ENCODE data around the gene GLRA1. TPM values are rescaled to one million over a fixed set of nuclear protein-coding genes. Genes with fewer than 3 reads are reported as not detected.

Gene GLRA1
- total RNA-seq, 1 experiment from 2014 or later: not detected

- no peaks in the 10 kb centered on the region for H3K79me2 ChIP-seq (ENCODE audit: insufficient read depth, low read length)
- no peak overlapping the region for H3K4me2 ChIP-seq (ENCODE audit: low read length)
- no peaks in the 10 kb centered on the region for H3K4me1 ChIP-seq (ENCODE audit: control insufficient read depth in 1 of 2, insufficient read depth in 2 of 2, low read length in 2 of 2)
- no peak overlapping the region for H3K4me3 ChIP-seq (replicated peaks in 1 of 2; ENCODE audit: low read depth in 1 of 2, low read length in 2 of 2)
- ATAC-seq: no peak
- DNase-seq (ENCODE audit: low read depth, low spot score): no peak
- ChIA-PET POLR2A (no interaction called here), CTCF (no interaction called here), RAD21 (ENCODE audit: low non-redundant PET in 1 of 2, low total read pairs in 2 of 2, uncharacterized antibody in 2 of 2, unreplicated experiment in 2 of 2) (no interaction called here)
- no peaks in the 10 kb centered on the region for H3K36me3 ChIP-seq (ENCODE audit: control insufficient read depth in 1 of 2, insufficient read depth in 2 of 2, low read length in 2 of 2)
- H3K27ac ChIP-seq (ENCODE audit: low read depth, low read length): no peak overlapping the region
- no peaks in the 10 kb centered on the region for H3K9me2 ChIP-seq (ENCODE audit: insufficient read depth)
- peaks cover 0 to 5% of the 10 kb centered on the region in 2 experiments; a peak in 1 of 4 replicates for H3K9me3 ChIP-seq (ENCODE audit: control insufficient read depth in 1 of 2, insufficient read depth in 1 of 2, low read depth in 1 of 2, low read length in 2 of 2)
- BruUV-seq (replicated peaks): no TSS peak
- no peak overlapping the region for H3K9ac ChIP-seq (ENCODE audit: low read length)
- intact Hi-C loops (cut with micrococcal nuclease): no loop called here
- no peaks in the 10 kb centered on the region for H4K20me1 ChIP-seq (ENCODE audit: insufficient read depth)
- no peak overlapping the region for H2AFZ ChIP-seq (ENCODE audit: low read depth, low read length, poor library complexity, severe bottlenecking)
- no peak for TF ChIP-seq JUND (IDR thresholded peaks at IDR 0.05)
- TF ChIP-seq CBX3 (IDR thresholded peaks at IDR 0.05; ENCODE audit: low read depth): no peak
- TF ChIP-seq RAD21 (IDR thresholded peaks at IDR 0.05; ENCODE audit: low read depth): no peak
- TF ChIP-seq CTCF (IDR thresholded peaks at IDR 0.05 in 2 of 3, conservative IDR thresholded peaks at IDR 0.05 in 1 of 3; ENCODE audit: borderline replicate concordance in 1 of 3, insufficient read depth in 1 of 3, low read depth in 2 of 3, low read length in 2 of 3): no peak
- no peak for TF ChIP-seq POLR2AphosphoS5 (IDR thresholded peaks at IDR 0.05; ENCODE audit: low read depth, low read length)
- TF ChIP-seq EGR1 (IDR thresholded peaks at IDR 0.05; ENCODE audit: low read depth): no peak
- no peak for TF ChIP-seq ZFX (IDR thresholded peaks at IDR 0.05)
- TF ChIP-seq MAX (IDR thresholded peaks at IDR 0.05): no peak
- TF ChIP-seq ATF3 (IDR thresholded peaks at IDR 0.05): no peak
- no peak for TF ChIP-seq ELF1 (IDR thresholded peaks at IDR 0.05; ENCODE audit: borderline replicate concordance, low read depth)
- TF ChIP-seq YY1 (IDR thresholded peaks at IDR 0.05; ENCODE audit: extremely low read depth, insufficient replicate concordance, low read depth, low read length): no peak
- no peak for TF ChIP-seq EZH2phosphoT487 (IDR thresholded peaks at IDR 0.05; ENCODE audit: borderline replicate concordance)
- no peak for TF ChIP-seq POLR2A (IDR thresholded peaks at IDR 0.05; ENCODE audit: borderline replicate concordance, extremely low read depth, insufficient read depth, insufficient read length)
- TF ChIP-seq ZBTB33 (IDR thresholded peaks at IDR 0.05; ENCODE audit: extremely low read depth, insufficient replicate concordance, low read length): no peak
- H3K27me3 ChIP-seq (ENCODE audit: insufficient read depth, low read length): no peaks in the 10 kb centered on the region
These were observed 10.6 kb upstream of the GLRA1 start for GRCh38 chr5:151935135-151935695.
